A673 (cell line): ENCODE data around the gene NKPD1. TPM values are rescaled to one million over a fixed set of nuclear protein-coding genes. Genes with fewer than 3 reads are reported as not detected.
A peak's percentile ranks its signal among the peaks of the same experiment; 100 is the strongest.

Experiments used
- BruUV-seq: library from RNA; stranded (reverse); fragments of 400-500 nt; replicated peaks from 2 replicates; lab custom pipeline; 2021; lab: Mats Ljungman, UMichigan
- CTCF ChIA-PET: fragments of 300-600 bp; sonication (Branson Sonifier 250); formaldehyde crosslinking; loops from one replicate; lab custom pipeline; 2022; ENCODE audit warnings: antibody characterized with exemption; lab: Charles Lee
- POLR2A ChIA-PET: fragments of 300-600 bp; sonication (Branson Sonifier 250); formaldehyde crosslinking; loops from one replicate; lab custom pipeline; 2022; ENCODE audit warnings: antibody characterized with exemption; ENCODE audit not compliant: low non-redundant PET; lab: Charles Lee
- DNase-seq: peaks from one replicate; pipeline ENCODE4 v3.0.0-alpha.2; 2015; ENCODE audit warnings: low spot score
- H3K27ac ChIP-seq: fragments of 200-600 bp; sonication (generic); 2 replicates; pipeline ENCODE4 v1.5.1; 2016; ENCODE audit warnings: mixed run types, low read depth, mild to moderate bottlenecking, mixed read lengths, antibody characterized with exemption, low read length; ENCODE audit not compliant: poor library complexity, severe bottlenecking
- H3K27me3 ChIP-seq: fragments of 200-600 bp; sonication (generic); replicated peaks from 2 replicates; pipeline ENCODE4 v1.6.1; 2017; ENCODE audit warnings: mixed run types, low read depth, mild to moderate bottlenecking, mixed read lengths, antibody characterized with exemption, low read length; ENCODE audit not compliant: insufficient read depth, poor library complexity
- H3K36me3 ChIP-seq: fragments of 200-600 bp; sonication (generic); 2 replicates; pipeline ENCODE4 v1.6.1; 2016; ENCODE audit warnings: mixed run types, mild to moderate bottlenecking, mixed read lengths, antibody characterized with exemption, low read length; ENCODE audit not compliant: insufficient read depth, poor library complexity, severe bottlenecking
- H3K4me1 ChIP-seq: fragments of 200-600 bp; sonication (generic); 2 replicates; pipeline ENCODE4 v1.6.1; 2017; ENCODE audit warnings: mixed run types, mild to moderate bottlenecking, mixed read lengths, antibody characterized with exemption, low read length; ENCODE audit not compliant: insufficient read depth, poor library complexity, severe bottlenecking
- H3K4me3 ChIP-seq: fragments of 200-600 bp; sonication (generic); 2 replicates; pipeline ENCODE4 v1.5.1; 2016; ENCODE audit warnings: low read depth, mixed run types, mild to moderate bottlenecking, mixed read lengths, low read length; ENCODE audit not compliant: poor library complexity, severe bottlenecking
- H3K9me3 ChIP-seq: fragments of 200-600 bp; sonication (generic); 2 replicates; pipeline ENCODE4 v1.6.1; 2016; ENCODE audit warnings: mixed run types, low read depth, mild to moderate bottlenecking, mixed read lengths, antibody characterized with exemption, low read length; ENCODE audit not compliant: poor library complexity, severe bottlenecking
- EZH2 ChIP-seq: fragments of 200-600 bp; sonication (generic); IDR thresholded peaks from 2 replicates; pipeline ENCODE4 v1.6.1; 2017; ENCODE audit warnings: borderline replicate concordance, low read depth, mild to moderate bottlenecking, mixed read lengths, antibody characterized with exemption, low read length; ENCODE audit not compliant: poor library complexity, severe bottlenecking
- intact Hi-C: fragments of 100-400 bp; cut with micrococcal nuclease; formaldehyde crosslinking; loops from one replicate; pipeline ENCODE4 v1.10.0; 2022; ENCODE audit not compliant: unreplicated experiment
- total RNA-seq: library from RNA; stranded (reverse); gene quantifications from 2 replicates; pipeline ENCODE4 v1.2.3, GENCODE V29; 2021
- TF ChIP-seq, protein P1 (sequence below): fragments of 300-800, 200-600 bp; sonication (generic); conservative IDR thresholded peaks from 2 replicates; pipeline ENCODE4 v1.5.1; 2017; ENCODE audit warnings: low read depth, mild to moderate bottlenecking, antibody characterized with exemption, low read length, moderate library complexity, mixed read lengths

The NKPD1 gene
- total RNA-seq, 1 experiment from 2014 or later, result 0.30 TPM

DNA sequence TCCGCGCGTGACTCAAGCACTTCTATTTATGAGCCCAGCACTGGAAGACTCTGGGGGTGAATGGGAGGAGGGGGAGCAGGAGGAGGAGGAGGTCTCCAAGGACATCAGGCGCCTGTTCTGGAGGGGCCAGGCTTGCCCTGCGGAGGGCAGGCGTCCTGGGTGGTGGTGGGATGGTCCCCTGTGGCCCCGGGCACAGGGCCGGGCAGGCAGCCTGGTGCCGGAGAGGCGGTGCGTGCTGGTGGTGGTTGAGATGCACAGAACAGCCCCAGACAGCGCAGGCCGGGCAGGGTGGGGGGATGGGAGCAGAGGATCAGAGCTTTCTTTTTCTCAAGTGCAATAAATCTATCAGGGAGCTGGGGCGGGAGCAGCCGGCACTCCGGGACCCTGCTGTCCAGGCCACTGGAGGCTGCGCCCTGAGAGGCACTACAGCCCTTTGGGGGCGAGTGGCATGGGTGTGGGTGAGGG lies 14.0 kb downstream of the NKPD1 start:
- Histone ChIP-seq H3K36me3 (peaks cover 13% of the 10 kb centered on the region), H3K27me3 (peaks cover 1% of the 10 kb centered on the region), H3K27ac (no peak overlapping the region), H3K9me3 (no peaks in the 10 kb centered on the region), H3K4me1 (no peaks in the 10 kb centered on the region), H3K4me3 (no peak overlapping the region)
- TSS peak; percentile 29 for BruUV-seq
- no peak for DNase-seq
- ChIA-PET CTCF (no interaction called here), POLR2A (interaction anchor here (0.6 kb wide), 1 partner anchor 16 kb away, joined by 3 read pairs; no protein-coding TSS in a partner anchor)
- intact Hi-C loops, result no loop called here
- TF ChIP-seq EZH2, result no peak
- TF ChIP-seq, protein P1, sequence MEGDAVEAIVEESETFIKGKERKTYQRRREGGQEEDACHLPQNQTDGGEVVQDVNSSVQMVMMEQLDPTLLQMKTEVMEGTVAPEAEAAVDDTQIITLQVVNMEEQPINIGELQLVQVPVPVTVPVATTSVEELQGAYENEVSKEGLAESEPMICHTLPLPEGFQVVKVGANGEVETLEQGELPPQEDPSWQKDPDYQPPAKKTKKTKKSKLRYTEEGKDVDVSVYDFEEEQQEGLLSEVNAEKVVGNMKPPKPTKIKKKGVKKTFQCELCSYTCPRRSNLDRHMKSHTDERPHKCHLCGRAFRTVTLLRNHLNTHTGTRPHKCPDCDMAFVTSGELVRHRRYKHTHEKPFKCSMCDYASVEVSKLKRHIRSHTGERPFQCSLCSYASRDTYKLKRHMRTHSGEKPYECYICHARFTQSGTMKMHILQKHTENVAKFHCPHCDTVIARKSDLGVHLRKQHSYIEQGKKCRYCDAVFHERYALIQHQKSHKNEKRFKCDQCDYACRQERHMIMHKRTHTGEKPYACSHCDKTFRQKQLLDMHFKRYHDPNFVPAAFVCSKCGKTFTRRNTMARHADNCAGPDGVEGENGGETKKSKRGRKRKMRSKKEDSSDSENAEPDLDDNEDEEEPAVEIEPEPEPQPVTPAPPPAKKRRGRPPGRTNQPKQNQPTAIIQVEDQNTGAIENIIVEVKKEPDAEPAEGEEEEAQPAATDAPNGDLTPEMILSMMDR, result no peak

DNA sequence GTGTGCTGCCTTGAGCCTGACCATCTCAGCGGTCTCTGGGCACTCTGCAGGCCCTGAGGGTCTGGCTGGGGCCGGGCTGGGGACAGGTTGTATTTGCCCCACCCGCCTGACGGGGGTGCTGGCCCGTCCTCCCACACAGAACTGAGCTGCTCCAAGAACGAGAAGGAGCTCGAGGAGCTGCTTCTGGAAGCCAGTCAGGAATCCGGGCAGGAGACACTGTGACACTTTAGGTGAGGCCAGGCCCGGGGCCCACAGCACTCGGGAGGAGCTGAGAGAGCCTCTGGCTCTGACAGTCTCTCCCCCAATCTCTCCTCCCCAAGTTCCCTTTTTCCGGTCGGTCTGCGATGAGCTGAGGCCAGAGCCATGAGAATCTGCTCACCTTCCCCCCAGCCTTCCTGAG lies 14.5 kb downstream of the NKPD1 start:
- Histone ChIP-seq H3K27ac (no peak overlapping the region), H3K36me3 (peaks cover 13% of the 10 kb centered on the region), H3K27me3 (no peaks in the 10 kb centered on the region), H3K4me3 (no peak overlapping the region), H3K4me1 (no peaks in the 10 kb centered on the region), H3K9me3 (no peaks in the 10 kb centered on the region)
- no peak for TF ChIP-seq EZH2
- TF ChIP-seq, protein P1, result no peak
- ChIA-PET POLR2A (interaction anchor here (0.6 kb wide), 1 partner anchor 17 kb away, joined by 3 read pairs; no protein-coding TSS in a partner anchor), CTCF (no interaction called here)
- DNase-seq, result no peak
- no TSS peak for BruUV-seq
- intact Hi-C loops, result no loop called here

DNA sequence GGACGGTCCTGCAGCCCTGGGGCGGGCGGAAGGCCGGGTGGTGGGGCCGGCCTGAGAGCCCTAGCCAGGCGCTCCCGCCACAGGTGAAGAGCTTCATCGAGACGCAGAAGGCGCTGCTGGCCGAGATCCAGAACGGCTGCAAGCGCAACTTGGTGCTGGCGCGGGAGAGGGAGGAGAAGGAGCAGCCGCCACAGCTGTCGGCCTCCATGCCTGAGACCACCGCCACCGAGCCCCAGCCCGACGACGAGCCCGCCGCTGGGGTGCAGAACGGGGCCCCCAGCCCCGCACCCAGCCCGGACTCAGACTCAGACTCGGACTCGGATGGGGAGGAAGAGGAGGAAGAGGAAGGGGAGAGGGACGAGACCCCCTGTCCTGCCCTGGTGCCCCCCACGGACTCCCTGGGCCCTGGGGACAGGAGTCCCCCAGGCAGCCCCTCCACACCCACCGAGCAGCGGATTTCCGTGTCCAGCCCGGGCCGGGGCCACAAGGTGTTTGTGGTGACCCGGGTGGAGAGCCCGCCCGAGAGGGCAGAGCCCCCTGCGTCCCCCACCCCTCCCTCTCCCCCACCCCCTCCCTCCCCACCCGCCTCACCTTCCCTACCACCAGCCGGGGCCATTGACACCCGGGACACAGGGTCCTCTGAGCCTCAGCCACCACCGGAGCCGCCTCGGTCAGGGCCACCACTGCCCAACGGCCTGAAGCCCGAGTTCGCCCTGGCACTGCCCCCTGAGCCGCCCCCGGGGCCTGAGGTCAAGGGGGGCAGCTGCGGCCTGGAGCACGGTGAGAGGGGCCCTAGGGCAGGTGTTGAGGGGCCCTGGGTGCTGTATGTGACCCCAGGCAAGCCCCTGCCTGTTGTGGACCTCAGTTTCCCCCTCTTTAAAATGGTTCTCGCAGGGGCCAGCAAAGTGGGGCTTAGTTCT lies 15.3 kb downstream of the NKPD1 start:
- no peak for TF ChIP-seq EZH2
- TF ChIP-seq, protein P1, result no peak
- intact Hi-C loops, result no loop called here
- DNase-seq, result no peak
- H3K27ac ChIP-seq, result no peak overlapping the region
- CTCF ChIA-PET, result no interaction called here
- no peaks in the 10 kb centered on the region for H3K27me3 ChIP-seq
- H3K36me3 ChIP-seq, result peaks cover 13% of the 10 kb centered on the region
- no peak overlapping the region for H3K4me3 ChIP-seq
- no peaks in the 10 kb centered on the region for H3K9me3 ChIP-seq
- POLR2A ChIA-PET, result no interaction called here
- no TSS peak for BruUV-seq
- H3K4me1 ChIP-seq, result no peaks in the 10 kb centered on the region
